GM12872 (cell line): ENCODE data around the gene ERLEC1.

ENCODE experiments used
- TF ChIP-seq, protein P1 (sequence below): IDR thresholded peaks from 3 replicates; pipeline ENCODE4 v1.5.1; 2011; ENCODE audit warnings: low read depth, mild to moderate bottlenecking, low read length, moderate library complexity; ENCODE audit not compliant: insufficient read depth

Gene ERLEC1

DNA sequence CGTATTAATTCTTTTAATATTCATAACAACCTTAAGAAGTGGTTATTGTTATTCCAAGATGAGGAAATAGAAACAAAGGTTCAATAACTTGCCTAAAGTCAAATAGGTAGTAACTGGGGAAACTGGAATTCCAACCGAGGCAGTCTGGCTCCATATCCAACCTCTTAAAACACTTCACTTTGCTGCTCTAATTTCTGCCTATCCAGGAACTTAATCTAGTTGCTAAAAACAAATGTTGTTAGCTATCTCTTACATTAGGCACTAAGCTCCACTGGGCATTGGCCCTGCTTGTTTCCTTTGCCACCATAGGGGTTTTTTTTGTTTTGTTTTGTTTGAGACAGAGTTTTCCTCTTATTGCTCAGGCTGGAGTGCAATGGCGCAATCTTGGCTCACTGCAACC lies 24.8 kb downstream of the ERLEC1 start:
- TF ChIP-seq, protein P1, sequence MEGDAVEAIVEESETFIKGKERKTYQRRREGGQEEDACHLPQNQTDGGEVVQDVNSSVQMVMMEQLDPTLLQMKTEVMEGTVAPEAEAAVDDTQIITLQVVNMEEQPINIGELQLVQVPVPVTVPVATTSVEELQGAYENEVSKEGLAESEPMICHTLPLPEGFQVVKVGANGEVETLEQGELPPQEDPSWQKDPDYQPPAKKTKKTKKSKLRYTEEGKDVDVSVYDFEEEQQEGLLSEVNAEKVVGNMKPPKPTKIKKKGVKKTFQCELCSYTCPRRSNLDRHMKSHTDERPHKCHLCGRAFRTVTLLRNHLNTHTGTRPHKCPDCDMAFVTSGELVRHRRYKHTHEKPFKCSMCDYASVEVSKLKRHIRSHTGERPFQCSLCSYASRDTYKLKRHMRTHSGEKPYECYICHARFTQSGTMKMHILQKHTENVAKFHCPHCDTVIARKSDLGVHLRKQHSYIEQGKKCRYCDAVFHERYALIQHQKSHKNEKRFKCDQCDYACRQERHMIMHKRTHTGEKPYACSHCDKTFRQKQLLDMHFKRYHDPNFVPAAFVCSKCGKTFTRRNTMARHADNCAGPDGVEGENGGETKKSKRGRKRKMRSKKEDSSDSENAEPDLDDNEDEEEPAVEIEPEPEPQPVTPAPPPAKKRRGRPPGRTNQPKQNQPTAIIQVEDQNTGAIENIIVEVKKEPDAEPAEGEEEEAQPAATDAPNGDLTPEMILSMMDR: no peak

DNA sequence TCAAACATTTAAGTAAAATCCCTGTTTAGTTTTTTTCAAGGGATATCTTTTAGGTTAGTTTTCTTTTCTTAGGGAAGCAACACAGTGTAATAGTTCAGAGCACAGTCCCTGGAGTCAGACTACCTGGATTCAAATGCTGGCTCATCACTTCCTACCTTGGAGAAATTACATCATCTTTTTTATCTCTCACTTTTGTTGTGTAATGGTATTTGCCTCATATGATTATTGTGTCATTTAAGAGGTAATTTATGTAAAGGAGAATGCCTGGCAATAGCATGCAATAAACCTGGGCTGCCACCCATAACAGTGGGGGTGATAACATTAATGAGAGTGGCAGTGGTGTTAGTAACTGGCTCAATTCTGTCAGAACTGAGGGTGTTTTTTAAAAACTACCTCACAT lies 26.3 kb downstream of the ERLEC1 start:
- TF ChIP-seq, protein P1: no peak

DNA sequence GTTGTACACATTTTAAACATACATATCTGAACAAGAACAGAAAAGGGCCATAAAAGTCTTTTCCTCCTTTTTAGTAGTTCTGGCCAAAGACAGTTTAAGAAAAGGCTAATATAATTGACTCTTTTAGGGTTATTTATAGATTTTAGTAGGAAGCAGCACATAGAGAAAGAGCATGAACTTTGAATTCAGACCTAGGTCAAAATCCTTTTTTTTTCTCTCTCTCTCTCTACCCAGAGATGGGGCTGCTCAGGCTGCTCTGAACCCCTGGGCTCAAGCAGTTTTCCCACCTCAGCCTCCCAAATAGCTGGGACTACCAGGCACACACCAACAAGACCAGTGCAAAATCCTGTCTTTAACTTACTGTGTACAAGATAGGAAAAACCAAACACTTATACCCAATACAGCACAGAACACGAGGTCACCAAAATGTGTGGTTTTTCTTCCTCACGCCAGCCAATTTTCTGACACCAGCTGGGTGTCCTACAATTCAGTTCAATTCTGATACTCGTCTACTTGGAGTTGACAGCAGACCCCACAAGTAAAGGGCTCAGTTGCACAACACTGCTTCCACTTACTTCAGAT lies 32.1 kb downstream of the ERLEC1 start:
- TF ChIP-seq, protein P1: no peak

DNA sequence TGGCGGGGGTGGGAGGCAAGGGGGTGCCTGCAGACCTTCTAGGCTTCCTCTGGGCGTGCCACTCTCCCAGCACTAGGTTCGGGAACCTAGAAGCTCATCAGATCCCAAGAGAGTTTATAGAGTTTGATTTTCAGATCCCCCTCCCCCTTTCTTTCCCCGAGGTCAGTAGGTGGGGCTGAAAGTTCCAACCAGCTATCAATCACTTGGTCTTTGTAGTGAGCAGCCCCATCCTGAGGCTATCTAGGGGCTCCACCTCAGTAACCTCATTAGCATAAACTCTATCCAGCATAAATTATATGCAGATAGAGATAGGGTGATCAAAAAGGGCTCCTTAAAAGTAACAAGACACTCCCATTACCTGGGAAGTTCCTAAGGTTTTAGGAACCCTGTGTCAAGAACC lies 32.8 kb downstream of the ERLEC1 start:
- TF ChIP-seq, protein P1: no peak

DNA sequence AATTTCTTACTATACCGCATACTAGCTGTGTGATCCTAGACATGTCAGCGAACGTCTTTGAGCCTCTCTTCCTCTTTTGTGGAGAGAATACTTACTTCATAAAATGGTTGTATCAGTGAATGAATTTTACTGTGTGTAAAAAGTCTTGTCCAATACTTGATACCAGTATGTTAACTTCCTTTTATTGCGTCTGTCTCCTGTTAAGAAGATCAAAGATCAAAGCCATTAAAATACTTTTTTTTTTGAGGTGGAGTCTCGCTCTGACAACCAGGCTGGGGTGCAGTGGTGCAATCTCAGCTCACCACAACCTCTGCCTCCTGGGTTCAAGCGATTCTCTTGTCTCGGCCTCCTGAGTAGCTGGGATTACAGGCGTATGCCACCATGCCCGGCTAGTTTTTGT lies 33.2 kb downstream of the ERLEC1 start:
- TF ChIP-seq, protein P1: no peak

DNA sequence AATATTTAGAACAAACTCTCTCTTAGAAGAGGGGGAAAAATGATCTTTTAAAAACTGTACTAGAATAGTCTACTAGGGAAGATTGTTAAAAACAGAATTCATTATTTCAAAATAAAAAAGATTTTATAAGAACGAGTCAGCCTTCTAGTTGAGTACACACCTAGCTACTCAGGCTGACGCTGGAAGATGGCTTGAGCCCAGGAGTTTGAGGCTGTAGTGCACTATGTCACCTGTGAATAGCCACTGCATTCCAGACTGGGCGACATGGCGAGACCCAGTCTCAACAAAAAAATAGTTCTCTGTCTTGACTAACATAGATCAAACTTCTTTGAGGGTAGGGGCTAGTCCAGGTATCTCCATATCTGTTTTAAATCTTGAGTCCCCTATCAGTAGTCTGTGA lies 33.9 kb downstream of the ERLEC1 start:
- TF ChIP-seq, protein P1: no peak

DNA sequence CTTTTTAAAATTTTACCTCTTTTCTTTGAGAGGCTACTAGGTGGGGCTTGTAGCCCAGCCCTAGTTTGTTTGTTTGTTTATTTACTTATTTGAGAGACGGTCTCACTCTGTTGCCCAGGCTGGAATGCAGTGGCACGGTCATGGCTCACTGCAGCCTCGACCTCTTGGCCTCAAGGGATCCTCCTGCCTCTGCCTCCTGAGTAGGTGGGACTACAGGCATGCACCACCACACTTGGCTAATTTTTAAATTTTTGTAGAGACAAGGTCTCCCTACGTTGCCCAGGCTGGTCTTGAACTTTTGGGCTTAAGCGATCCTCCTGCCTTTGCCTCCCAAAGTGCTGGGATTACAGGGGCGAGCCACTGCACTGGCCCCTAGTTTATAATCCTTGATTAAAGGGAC lies 35.0 kb downstream of the ERLEC1 start:
- TF ChIP-seq, protein P1: no peak
